Neural progenitor cell (in vitro differentiated cells): ENCODE measurements around the gene SETD3.

Experiments
- CTCF ChIP-seq: fragments of 200-600 bp; sonication (generic); IDR thresholded peaks from 2 replicates; pipeline ENCODE4 v1.5.1; 2017; ENCODE audit warnings: antibody characterized with exemption, mild to moderate bottlenecking
- EZH2 ChIP-seq: fragments of 200-600 bp; sonication (generic); IDR thresholded peaks from 2 replicates; pipeline ENCODE4 v1.6.1; 2017; ENCODE audit warnings: antibody characterized with exemption, mild to moderate bottlenecking, moderate library complexity

DNA sequence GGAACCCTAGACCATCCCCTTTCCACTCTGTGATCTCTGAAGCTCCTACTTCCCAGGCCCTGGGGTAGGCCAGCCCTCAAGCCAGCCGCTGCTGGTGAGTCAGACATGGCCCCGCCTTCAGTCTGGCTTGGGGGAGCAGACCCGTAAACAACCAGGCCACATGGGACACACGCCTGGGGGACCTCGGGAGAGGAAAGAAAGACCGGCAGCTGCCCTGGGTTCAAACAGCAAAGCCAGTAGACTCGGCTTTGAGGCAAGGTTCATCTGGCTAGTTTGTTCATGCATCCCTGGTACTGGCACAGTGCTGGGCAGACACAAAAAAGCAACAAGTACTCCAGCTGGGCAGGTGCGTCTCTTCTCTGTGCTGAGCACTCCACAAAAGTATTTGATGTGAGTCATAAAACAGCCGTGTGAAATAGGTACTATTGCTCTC lies 101.9 kb downstream of the SETD3 start:
- TF ChIP-seq CTCF (no peak), EZH2 (no peak)
